Measurements from ENCODE around the gene STT3A.

DNA sequence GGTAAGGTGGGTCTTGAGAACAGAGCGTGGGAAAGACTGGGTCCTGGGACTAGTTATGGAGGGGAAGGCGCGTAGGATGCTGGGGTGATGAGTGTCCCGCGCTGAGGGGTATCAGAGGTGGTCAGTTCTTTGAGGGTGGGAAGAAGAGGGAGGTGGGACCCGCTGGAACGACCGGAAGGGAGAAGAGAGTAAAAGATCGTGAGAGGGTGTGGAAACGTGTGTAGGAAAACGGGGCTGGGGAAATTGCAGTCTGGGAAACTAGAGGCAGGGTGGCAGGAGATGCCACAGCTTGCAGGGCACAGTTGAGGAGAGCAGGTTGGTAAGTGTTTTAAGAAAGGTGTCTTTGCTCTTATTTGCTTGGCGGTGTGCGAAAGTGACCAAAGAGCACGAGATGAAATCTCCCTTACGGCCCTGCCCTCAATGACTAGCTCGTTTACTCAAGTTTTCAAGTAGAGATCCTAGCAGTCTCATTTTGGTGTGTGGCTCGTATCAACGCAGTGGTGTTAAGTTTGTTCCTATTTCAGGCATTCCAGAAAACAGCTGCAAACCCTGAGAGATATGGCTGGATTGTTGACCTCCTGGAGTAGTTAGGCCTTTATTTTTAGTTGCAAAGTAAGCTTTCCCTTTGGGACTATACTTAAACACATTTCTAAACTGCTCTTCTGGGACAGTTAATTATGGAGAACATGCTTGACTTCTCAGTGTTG lies 615 bp downstream of the STT3A start:
- TF ChIP-seq POLR2AphosphoS5 (IDR thresholded peaks at IDR 0.05; ENCODE audit: low read depth, low read length): no peak
- TF ChIP-seq, protein P1, sequence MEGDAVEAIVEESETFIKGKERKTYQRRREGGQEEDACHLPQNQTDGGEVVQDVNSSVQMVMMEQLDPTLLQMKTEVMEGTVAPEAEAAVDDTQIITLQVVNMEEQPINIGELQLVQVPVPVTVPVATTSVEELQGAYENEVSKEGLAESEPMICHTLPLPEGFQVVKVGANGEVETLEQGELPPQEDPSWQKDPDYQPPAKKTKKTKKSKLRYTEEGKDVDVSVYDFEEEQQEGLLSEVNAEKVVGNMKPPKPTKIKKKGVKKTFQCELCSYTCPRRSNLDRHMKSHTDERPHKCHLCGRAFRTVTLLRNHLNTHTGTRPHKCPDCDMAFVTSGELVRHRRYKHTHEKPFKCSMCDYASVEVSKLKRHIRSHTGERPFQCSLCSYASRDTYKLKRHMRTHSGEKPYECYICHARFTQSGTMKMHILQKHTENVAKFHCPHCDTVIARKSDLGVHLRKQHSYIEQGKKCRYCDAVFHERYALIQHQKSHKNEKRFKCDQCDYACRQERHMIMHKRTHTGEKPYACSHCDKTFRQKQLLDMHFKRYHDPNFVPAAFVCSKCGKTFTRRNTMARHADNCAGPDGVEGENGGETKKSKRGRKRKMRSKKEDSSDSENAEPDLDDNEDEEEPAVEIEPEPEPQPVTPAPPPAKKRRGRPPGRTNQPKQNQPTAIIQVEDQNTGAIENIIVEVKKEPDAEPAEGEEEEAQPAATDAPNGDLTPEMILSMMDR (IDR thresholded peaks at IDR 0.05): no peak
